GM18868 (cell line): ENCODE data around the gene TNS3.

Experiments
- ATAC-seq: cut with Tn5 transposase; IDR thresholded peaks from one replicate; pipeline ENCODE4 v1.9.1; 2021; ENCODE audit warnings: mild to moderate bottlenecking, moderate library complexity; ENCODE audit not compliant: unreplicated experiment

Gene TNS3

GRCh38 chr7:47529405-47529804 is 52.5 kb downstream of the TNS3 start:
- ATAC-seq = no peak

GRCh38 chr7:47528471-47528870 is 53.4 kb downstream of the TNS3 start:
- ATAC-seq = no peak

DNA sequence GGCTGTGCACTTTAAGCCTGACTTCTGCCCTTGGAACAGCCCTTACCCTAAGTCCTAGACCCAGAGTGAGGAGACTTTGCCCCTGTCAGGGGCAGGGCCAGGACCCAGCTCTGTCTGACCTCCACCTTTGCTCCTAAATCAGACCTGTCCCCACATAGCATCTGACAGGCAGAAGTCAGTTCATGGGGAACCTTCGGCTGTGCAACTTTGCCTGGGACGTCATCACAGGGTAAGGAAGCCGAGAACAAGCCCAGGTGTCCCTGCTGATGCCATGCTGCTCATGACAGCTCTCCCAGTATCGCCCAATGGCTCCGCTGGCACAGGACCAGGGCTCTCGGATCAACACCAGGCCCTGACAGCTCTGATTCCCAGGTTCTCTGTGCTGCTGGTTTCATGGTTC is 55.4 kb downstream of the TNS3 start:
- ATAC-seq = no peak

DNA sequence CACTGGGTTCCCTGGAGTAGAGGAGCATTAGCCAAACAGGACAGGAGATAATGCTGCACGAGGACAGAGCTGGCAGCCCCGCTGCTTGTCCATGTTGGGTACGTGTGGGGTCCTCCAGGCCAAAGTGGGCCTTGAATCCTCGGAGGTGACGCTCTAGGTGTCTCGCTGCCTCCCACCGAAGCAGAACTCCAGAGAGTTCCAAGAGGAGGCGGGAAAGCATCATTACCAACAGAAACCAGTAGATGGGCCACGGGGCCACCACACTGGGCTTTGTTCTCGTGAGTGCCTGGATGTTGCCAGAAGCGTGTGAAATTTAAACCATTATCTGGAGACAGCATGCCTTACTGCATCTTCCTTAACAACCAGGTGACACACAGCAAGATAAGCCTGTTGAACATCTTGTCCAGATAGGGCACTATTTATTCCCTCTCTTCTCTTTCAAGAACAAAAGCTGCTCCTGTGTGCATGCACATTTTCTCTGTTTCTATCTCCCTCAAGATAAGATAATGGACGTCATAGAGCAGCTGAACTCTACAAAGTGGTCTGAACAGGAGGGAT is 56.8 kb downstream of the TNS3 start:
- ATAC-seq = no peak

DNA sequence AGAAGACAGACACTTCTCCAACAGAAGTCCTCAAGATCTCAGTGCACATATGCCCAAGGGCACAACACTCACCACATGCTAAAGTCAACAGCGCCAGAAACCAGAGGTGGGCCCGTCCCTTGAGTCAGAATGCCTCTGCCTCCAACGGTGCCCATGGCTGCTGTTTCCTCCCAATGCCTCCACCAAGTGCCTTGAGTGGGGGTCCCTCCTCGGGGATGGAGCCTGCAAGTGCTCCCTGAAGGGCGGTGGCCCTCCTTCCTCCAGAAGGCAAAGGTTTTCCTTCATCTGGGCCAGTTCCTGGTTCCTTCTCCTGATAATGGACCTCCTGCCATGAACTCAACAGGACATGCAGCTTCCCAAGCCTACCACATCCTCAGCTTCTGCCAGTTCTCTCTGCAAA is 58.5 kb downstream of the TNS3 start:
- no peak for ATAC-seq

- no peak for ATAC-seq
Observed at GRCh38 chr7:47521816-47522561, 59.9 kb downstream of the TNS3 start.

GRCh38 chr7:47521011-47521795 is 60.7 kb downstream of the TNS3 start:
- no peak for ATAC-seq

GRCh38 chr7:47520406-47520805 is 61.5 kb downstream of the TNS3 start:
- no peak for ATAC-seq

DNA sequence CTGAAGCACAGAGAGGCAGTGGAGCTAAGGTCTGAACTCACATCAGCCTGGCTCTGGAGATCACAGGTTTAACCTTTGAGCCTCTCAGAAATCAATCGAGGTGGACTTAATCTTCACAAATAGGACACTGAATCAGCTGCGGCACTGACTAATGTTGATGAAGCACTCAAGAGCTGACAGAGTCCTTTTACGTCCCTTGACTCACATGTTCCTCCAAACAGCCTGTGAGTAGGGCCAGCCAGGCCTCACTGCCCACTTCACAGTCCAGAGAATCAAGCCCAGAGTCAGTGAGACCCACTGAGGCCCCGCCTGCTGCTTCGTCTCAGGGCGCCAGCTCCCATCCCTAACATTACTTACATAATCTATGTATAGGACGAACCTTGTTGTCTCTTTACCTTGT is 63.1 kb downstream of the TNS3 start:
- ATAC-seq = no peak

DNA sequence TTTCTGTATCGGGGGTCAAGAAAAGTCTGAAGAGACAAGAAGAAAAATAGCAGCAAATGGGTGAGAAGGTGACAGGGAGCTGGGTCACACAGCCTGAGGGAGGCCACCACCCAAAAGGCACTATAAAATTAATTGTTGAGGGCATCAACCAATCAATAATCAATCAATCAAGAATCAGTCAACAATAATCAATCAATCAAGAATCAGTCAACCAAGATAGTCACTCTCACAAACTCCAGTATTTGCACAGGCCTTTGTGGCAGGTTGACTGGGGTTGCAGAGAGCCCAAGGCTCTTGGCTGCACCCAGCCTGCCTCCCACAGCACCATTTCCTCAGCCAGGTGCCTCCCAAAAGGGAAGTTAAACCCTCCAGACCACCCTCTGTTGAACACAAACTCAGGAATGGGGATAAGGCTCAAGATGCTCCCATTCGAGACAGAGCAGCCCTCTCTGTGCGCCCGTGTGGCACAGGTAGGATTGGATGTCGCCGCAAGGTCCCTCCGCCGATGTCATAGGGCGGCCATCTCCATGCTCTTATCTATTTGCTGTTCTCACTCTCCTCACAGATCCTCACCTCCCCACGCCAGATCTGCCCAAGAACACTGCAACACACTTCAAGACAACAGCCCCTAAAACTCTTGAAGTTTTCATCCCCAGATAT is 64.0 kb downstream of the TNS3 start:
- ATAC-seq = no peak

DNA sequence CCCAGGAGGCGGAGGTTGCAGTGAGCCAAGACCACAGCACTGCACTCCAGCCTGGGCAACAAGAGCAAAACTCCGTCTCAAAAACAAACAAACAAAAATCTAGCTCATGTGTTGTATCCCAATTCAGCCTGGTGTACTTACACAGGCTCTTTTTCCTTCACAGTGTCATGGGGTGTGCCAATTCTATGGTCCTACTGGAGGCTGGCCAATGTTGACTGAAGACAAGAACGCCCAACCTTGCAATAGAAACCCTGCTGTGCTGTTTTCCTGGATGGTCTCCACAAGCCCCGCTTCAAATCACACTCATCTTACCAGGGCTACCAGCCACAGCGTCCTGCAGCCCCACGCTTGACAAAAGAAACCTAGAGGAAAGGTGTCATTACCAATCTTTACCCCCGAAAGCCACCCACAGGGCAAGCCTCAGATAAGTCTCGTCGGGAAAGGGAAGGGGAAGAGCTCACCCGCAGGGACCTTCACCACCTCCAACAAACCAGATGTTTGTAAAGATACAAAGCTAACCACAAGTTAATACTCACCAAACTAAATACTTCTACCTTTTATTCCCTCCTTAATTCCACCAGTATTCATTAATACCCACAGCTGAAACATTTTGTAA is 64.8 kb downstream of the TNS3 start:
- ATAC-seq = no peak

DNA sequence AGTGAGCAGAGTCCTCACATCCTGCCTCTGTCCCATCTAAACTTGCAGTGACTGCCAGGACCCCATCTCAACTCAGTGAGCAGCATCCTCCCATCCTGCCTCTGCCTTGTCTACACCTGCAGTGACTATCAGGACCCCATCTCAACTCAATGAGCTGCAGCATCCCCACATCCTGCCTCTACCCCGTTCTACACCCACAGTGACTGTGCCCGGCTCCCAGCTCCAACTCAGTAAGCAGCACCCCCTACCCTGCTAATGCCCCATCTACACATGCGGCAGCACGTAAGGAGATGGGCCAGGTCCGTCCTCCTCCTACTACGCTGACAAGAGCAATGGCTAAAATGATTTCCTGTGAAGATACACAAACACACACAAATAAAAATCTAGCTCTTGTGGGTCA is 65.5 kb downstream of the TNS3 start:
- no peak for ATAC-seq

DNA sequence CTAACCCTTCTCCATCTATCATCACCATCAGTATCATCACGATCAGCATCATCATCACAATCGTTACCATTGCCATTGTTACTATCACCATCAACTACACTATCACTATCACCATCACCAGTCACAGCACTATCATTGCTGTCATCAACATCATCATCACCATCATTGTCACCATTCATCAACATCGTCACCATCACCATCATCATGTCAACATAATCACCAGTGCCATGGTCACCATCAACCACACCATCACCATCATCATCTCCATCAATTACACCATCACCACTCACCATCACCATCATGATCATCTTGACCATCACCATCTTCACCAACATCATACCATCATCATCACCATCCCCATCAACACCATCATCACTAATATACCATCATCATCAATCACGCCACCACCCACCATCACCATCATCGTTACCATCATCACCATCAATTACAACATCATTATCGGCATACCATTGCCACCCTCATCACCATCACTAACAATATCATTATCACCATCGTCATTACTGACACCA is 66.5 kb downstream of the TNS3 start:
- no peak for ATAC-seq

GRCh38 chr7:47514818-47515217 is 67.1 kb downstream of the TNS3 start:
- no peak for ATAC-seq

- ATAC-seq = no peak
Observed at GRCh38 chr7:47514367-47514766, 67.5 kb downstream of the TNS3 start.

DNA sequence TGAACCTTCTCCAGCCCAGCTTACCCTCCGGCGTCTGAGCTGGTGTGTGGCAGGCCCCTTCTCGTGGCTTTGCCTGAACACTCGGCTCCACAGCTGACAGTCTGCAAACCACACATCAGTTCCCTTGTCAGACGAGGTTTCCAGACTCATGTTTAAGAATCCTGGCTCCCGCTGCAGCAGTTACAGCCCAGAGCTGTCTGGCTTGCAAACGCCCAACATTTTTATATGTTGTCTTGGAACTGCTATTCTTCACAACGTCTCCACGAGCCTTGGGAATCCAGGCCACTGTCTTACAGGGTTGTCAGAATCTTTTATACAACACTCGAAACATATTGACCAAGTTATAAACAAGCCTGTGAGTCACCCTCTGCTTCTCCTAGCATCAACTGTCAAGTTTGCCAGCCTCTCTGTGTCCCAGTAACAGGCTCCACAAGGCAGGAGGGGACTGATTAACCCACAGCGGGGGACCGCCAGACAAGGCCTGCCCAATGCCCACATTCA is 68.1 kb downstream of the TNS3 start:
- ATAC-seq = no peak

GRCh38 chr7:47512481-47513176 is 69.3 kb downstream of the TNS3 start:
- ATAC-seq = no peak

DNA sequence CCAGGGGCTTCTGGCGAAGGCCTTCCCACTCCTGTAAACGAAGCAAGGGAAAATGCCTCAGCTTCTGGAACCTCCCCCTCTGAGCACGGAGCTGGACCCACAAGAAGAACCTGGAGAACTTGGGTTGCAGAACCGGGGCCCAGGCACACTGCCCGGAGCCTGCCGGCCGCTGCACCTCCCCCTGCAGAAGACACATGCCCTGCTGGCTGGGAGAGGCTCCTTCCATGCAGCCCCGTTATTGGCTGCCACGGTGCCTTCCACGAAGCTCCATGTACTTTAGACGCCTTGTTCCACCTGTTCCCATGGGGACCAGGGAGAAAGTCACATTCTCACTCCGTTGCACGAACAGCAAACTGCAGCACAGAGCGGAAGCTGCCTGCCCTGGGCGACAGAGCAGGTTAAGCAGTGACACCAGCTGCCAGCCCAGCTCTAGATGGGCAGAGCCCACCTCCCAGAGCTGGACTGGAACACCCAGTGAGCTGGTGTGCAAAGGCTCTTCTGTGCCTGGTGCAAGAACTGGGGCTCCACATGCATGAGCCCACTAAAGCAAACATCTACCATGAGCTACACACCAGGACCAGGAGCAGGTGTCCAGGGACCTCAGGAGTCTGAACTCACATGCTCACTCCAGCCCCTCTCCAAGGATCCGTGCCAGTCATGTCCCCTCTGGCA is 70.1 kb downstream of the TNS3 start:
- ATAC-seq = no peak

DNA sequence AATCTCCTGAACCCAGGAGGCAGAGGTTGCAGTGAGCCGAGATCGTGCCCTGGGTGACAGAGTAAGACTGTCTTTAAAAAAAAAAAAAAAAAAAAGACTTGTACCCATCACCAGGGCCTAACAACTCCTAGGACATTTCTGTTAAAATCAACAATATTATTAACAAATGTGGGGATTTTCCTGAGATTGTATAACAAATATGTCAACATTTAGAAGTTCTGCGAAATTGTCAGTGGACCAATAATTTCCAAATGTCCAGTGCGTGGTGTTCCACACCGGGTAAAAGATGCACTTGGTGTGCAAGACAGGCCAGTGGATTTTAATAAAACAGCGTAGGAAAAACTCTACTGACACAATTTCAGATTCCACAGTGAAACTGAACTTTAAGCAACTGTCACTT is 71.1 kb downstream of the TNS3 start:
- ATAC-seq = no peak

- ATAC-seq = no peak
Observed at GRCh38 chr7:47510192-47510591, 71.7 kb downstream of the TNS3 start.
